ENCODE data around the gene TARP.

The TARP gene

GRCh38 chr7:38310591-38311101, 37.2 kb upstream of the TARP start:
- FAIRE-seq (no peak), DNase-seq (ENCODE audit: insufficient read length, low spot score) (no peak)
- no peak for TF ChIP-seq POLR2A (IDR thresholded peaks at IDR 0.05; ENCODE audit: low read depth, low read length)

GRCh38 chr7:38309555-38309954, 36.1 kb upstream of the TARP start:
- FAIRE-seq (no peak), DNase-seq (ENCODE audit: insufficient read length, low spot score) (no peak)
- no peak for TF ChIP-seq POLR2A (IDR thresholded peaks at IDR 0.05; ENCODE audit: low read depth, low read length)

- FAIRE-seq (no peak), DNase-seq (ENCODE audit: insufficient read length, low spot score) (no peak)
- TF ChIP-seq POLR2A (IDR thresholded peaks at IDR 0.05; ENCODE audit: low read depth, low read length) = no peak
These were observed 34.7 kb upstream of the TARP start for GRCh38 chr7:38308140-38308539.

- FAIRE-seq = no peak
- no peak for DNase-seq (ENCODE audit: insufficient read length, low spot score)
- no peak for TF ChIP-seq POLR2A (IDR thresholded peaks at IDR 0.05; ENCODE audit: low read depth, low read length)
These were observed 34.2 kb upstream of the TARP start for GRCh38 chr7:38307640-38308039.

- DNase-seq (ENCODE audit: insufficient read length, low spot score) (no peak), FAIRE-seq (no peak)
These were observed 33.5 kb upstream of the TARP start for GRCh38 chr7:38306914-38307313.

GRCh38 chr7:38306171-38306570, 32.7 kb upstream of the TARP start:
- DNase-seq (ENCODE audit: insufficient read length, low spot score) (peak; percentile 56), FAIRE-seq (no peak)
- no peak for TF ChIP-seq POLR2A (IDR thresholded peaks at IDR 0.05; ENCODE audit: low read depth, low read length)

More at GRCh38 chr7:38306914-38307313, 33.5 kb upstream of the TARP start:
- no peak for TF ChIP-seq POLR2A (IDR thresholded peaks at IDR 0.05; ENCODE audit: low read depth, low read length)

GRCh38 chr7:38303866-38304265, 30.4 kb upstream of the TARP start:
- no peak for DNase-seq (ENCODE audit: insufficient read length, low spot score)
- no peak for FAIRE-seq
- TF ChIP-seq POLR2A (IDR thresholded peaks at IDR 0.05; ENCODE audit: low read depth, low read length) = no peak

- no peak for TF ChIP-seq POLR2A (IDR thresholded peaks at IDR 0.05; ENCODE audit: low read depth, low read length)
- no peak for FAIRE-seq
- DNase-seq (ENCODE audit: insufficient read length, low spot score) = no peak
These were observed 26.7 kb upstream of the TARP start for GRCh38 chr7:38300175-38300574.

GRCh38 chr7:38299275-38299931, 26.0 kb upstream of the TARP start:
- no peak for TF ChIP-seq POLR2A (IDR thresholded peaks at IDR 0.05; ENCODE audit: low read depth, low read length)
- FAIRE-seq = no peak
- no peak for DNase-seq (ENCODE audit: insufficient read length, low spot score)

GRCh38 chr7:38296059-38296857, 22.8 kb upstream of the TARP start:
- TF ChIP-seq POLR2A (IDR thresholded peaks at IDR 0.05; ENCODE audit: low read depth, low read length) = no peak
- FAIRE-seq (no peak), DNase-seq (ENCODE audit: insufficient read length, low spot score) (no peak)

- TF ChIP-seq POLR2A (IDR thresholded peaks at IDR 0.05; ENCODE audit: low read depth, low read length) = no peak
- FAIRE-seq (no peak), DNase-seq (ENCODE audit: insufficient read length, low spot score) (no peak)
These were observed 21.5 kb upstream of the TARP start for GRCh38 chr7:38294926-38295325.

GRCh38 chr7:38292442-38292841, 19.0 kb upstream of the TARP start:
- FAIRE-seq = no peak
- TF ChIP-seq POLR2A (IDR thresholded peaks at IDR 0.05; ENCODE audit: low read depth, low read length) = no peak
- DNase-seq (ENCODE audit: insufficient read length, low spot score) = no peak

- DNase-seq (ENCODE audit: insufficient read length, low spot score) (no peak), FAIRE-seq (no peak)
- TF ChIP-seq POLR2A (IDR thresholded peaks at IDR 0.05; ENCODE audit: low read depth, low read length) = no peak
These were observed 18.2 kb upstream of the TARP start for GRCh38 chr7:38291650-38292049.

- peak; percentile 37 for DNase-seq (ENCODE audit: insufficient read length, low spot score)
- no peak for FAIRE-seq
- no peak for TF ChIP-seq POLR2A (IDR thresholded peaks at IDR 0.05; ENCODE audit: low read depth, low read length)
These were observed 17.7 kb upstream of the TARP start for GRCh38 chr7:38291117-38291647.

All from H54 (cell line).